ENCODE results near the gene GRID1.

GRCh38 chr10:86376852-86377796 is 10.5 kb upstream of the GRID1 start:
- no peak for TF ChIP-seq POLR2A (IDR thresholded peaks at IDR 0.05; ENCODE audit: low read depth, low read length)
- TF ChIP-seq TAF1 (IDR thresholded peaks at IDR 0.05; ENCODE audit: low read depth, low read length), result no peak

All from GM12891 (cell line).